Amniotic epithelial cell (primary cell): ENCODE data around the gene STEAP1B.

Experiments used
- DNase-seq: peaks from one replicate; pipeline ENCODE4 v3.0.0-alpha.2; 2010; ENCODE audit warnings: low read depth

The STEAP1B gene

GRCh38 chr7:22400150-22400814 lies 99.7 kb downstream of the STEAP1B start:
- no peak for DNase-seq

GRCh38 chr7:22399546-22399945 lies 100.4 kb downstream of the STEAP1B start:
- no peak for DNase-seq

GRCh38 chr7:22399091-22399490 lies 100.9 kb downstream of the STEAP1B start:
- no peak for DNase-seq

- DNase-seq = no peak
Measured at GRCh38 chr7:22397981-22398380, 102.0 kb downstream of the STEAP1B start.

GRCh38 chr7:22395222-22395621 lies 104.8 kb downstream of the STEAP1B start:
- no peak for DNase-seq

GRCh38 chr7:22394739-22395138 lies 105.2 kb downstream of the STEAP1B start:
- no peak for DNase-seq

- peak; percentile 32 for DNase-seq
Measured at GRCh38 chr7:22393913-22394729, 105.9 kb downstream of the STEAP1B start.

- DNase-seq = no peak
Measured at GRCh38 chr7:22390516-22390915, 109.5 kb downstream of the STEAP1B start.

GRCh38 chr7:22389892-22390291 lies 110.1 kb downstream of the STEAP1B start:
- no peak for DNase-seq

- no peak for DNase-seq
Measured at GRCh38 chr7:22387583-22387982, 112.4 kb downstream of the STEAP1B start.

- DNase-seq = no peak
Measured at GRCh38 chr7:22386865-22387264, 113.1 kb downstream of the STEAP1B start.

GRCh38 chr7:22386206-22386858 lies 113.7 kb downstream of the STEAP1B start:
- no peak for DNase-seq

GRCh38 chr7:22385326-22385725 lies 114.7 kb downstream of the STEAP1B start:
- DNase-seq = no peak

GRCh38 chr7:22380333-22380732 lies 119.7 kb downstream of the STEAP1B start:
- DNase-seq = no peak

GRCh38 chr7:22378199-22378980 lies 121.6 kb downstream of the STEAP1B start:
- DNase-seq = no peak

- DNase-seq = no peak
Measured at GRCh38 chr7:22377703-22378102, 122.3 kb downstream of the STEAP1B start.

GRCh38 chr7:22375359-22376048 lies 124.5 kb downstream of the STEAP1B start:
- DNase-seq = no peak

- no peak for DNase-seq
Measured at GRCh38 chr7:22373911-22374310, 126.1 kb downstream of the STEAP1B start.

- no peak for DNase-seq
Measured at GRCh38 chr7:22373388-22373787, 126.6 kb downstream of the STEAP1B start.

- no peak for DNase-seq
Measured at GRCh38 chr7:22372863-22373262, 127.1 kb downstream of the STEAP1B start.

- no peak for DNase-seq
Measured at GRCh38 chr7:22371878-22372277, 128.1 kb downstream of the STEAP1B start.
